Pancreas (tissue), 10 donors: Measurements from ENCODE around the gene BCAT1. TPM values are rescaled to one million over a fixed set of nuclear protein-coding genes. Genes with fewer than 3 reads are reported as not detected.
"Not testable (repeated sequence)": the region's sequence is repeated elsewhere in the genome, so short reads cannot be mapped to it uniquely, and the experiment has no call there.

ENCODE experiments used
- ATAC-seq, 4 donors: fragments of 200-7000 bp; cut with Tn5 transposase; one replicate each; pipeline versions ENCODE4 v1.8.0 to v1.9.1; 2020; ENCODE audit warnings: mild to moderate bottlenecking in 4 of 4, moderate library complexity in 4 of 4
- DNase-seq, 6 donors: peaks; one replicate each; pipeline ENCODE4 v3.0.0-alpha.2; 2020
- FAIRE-seq: peaks from 2 replicates; lab custom pipeline; 2012; peaks lifted over from hg19 to GRCh38; lab: Jason Lieb, UNC
- H3K27ac ChIP-seq, 4 donors: fragments of 200-600 bp; sonication (generic); 1 replicate in 3 of 4; 2 replicates in 1 of 4; pipeline versions ENCODE4 v1.5.0 to v1.8.0; 2020
- H3K27me3 ChIP-seq, 4 donors: fragments of 200-600 bp; one replicate each; pipeline ENCODE4 v1.8.0; 2021
- H3K36me3 ChIP-seq, 3 donors: fragments of 200-600 bp; sonication (generic) in 1 of 3; one replicate each; pipeline versions ENCODE4 v1.5.0 to v1.8.0; 2020 to 2021
- H3K4me1 ChIP-seq, 3 donors: fragments of 200-600 bp; one replicate each; pipeline ENCODE4 v1.8.0; 2021
- H3K4me3 ChIP-seq, 4 donors: fragments of 200-600 bp; sonication (generic) in 2 of 4; one replicate each; pipeline versions ENCODE4 v1.5.0 to v1.8.0; 2020 to 2021
- H3K9me3 ChIP-seq, 4 donors: fragments of 200-600 bp; one replicate each; pipeline ENCODE4 v1.8.0; 2021
- CTCF ChIP-seq, 4 donors: fragments of 200-600 bp; sonication (generic) in 3 of 4; IDR thresholded peaks; one replicate each; pipeline versions ENCODE4 v1.5.0 to v1.8.0; 2021; ENCODE audit warnings: antibody characterized with exemption in 4 of 4
- WGBS, 2 donors: extraction: QIAGEN DNeasy Blood & Tissue Kit; methylation state at CpG; one replicate each; pipeline ENCODE4 v1.1.7; 2013; 5-methylcytosine and 5-hydroxymethylcytosine counted together
- intact Hi-C, 3 donors: fragments of 100-400 bp; cut with DNase I; formaldehyde crosslinking; loops; one replicate each; pipeline versions ENCODE4 v1.11.1 to v1.14.2; 2022
- polyA plus RNA-seq, 2 donors: library from polyadenylated mRNA; stranded (reverse); fragments of 200-250 nt; gene quantifications; one replicate each; pipeline ENCODE4 v1.2.3, GENCODE V29; 2013
- total RNA-seq, 6 donors: library from RNA; stranded (reverse); fragmentation: NEBNext Ultra II Directional in 4 of 6; extraction: Animal tissue kit (Norgen Biotek cat#: 25700) in 4 of 6; gene quantifications; one replicate each; pipeline versions ENCODE4 v1.2.1 to v1.2.4, GENCODE V29; 2021 to 2023
- donor health status: healthy with polysubstance abuse.
- donor health status: DM: no; HTN: no; CAD: no; lungs with moderate emphysema.
- donor health status: DM: no; HTN: no; CAD: no.
- donor health status: control.
- donor health status: control.
- donor health status: Bipolar disorder and iron deficiency.
- donor health status: DM: yes; HTN: yes; CAD: no.
- donor health status: DM: no; HTN: no; CAD: no.
- donor health status: DM: no; HTN: no; CAD: no.
- donor health status: DM: yes; HTN: yes; CAD: no.

Gene BCAT1
- total and polyA plus RNA-seq, 8 donors, result 7.6 to 121 (median 67.7) TPM

GRCh38 chr12:24943947-24944600 is 4.8 kb downstream of the BCAT1 start:
- intact Hi-C loops, result no loop called here
- Histone ChIP-seq H3K9me3 (no peaks in the 10 kb centered on the region), H3K27me3 (no peaks in the 10 kb centered on the region), H3K4me3 (no peak overlapping the region), H3K36me3 (no peaks in the 10 kb centered on the region), H3K27ac (peak overlapping the region in 2 of 4 donors; percentile 30 to 85), H3K4me1 (peaks cover 14 to 21% (median 19%) of the 10 kb centered on the region in 3 donors)
- 35 to 42% methylated on average over 6 of the region's 6 CpGs for WGBS, 2 donors
- DNase-seq (no peak), ATAC-seq (peak in 1 of 4 donors; percentile 35), FAIRE-seq (no peak)
- no peak for TF ChIP-seq CTCF (IDR thresholded peaks at IDR 0.05)

GRCh38 chr12:24940157-24940556 is 8.7 kb downstream of the BCAT1 start:
- Histone ChIP-seq H3K4me1 (peaks cover 17 to 25% (median 23%) of the 10 kb centered on the region in 3 donors), H3K36me3 (no peaks in the 10 kb centered on the region), H3K27me3 (no peaks in the 10 kb centered on the region), H3K27ac (no peak overlapping the region), H3K4me3 (no peak overlapping the region), H3K9me3 (no peaks in the 10 kb centered on the region)
- intact Hi-C loops, result no loop called here
- 15 to 18% methylated on average over 2 of the region's 2 CpGs for WGBS, 2 donors
- DNase-seq (no peak), ATAC-seq (peak in 1 of 4 donors; percentile 39), FAIRE-seq (no peak)
- no peak for TF ChIP-seq CTCF (IDR thresholded peaks at IDR 0.05)

- intact Hi-C loops, H3K9me3 ChIP-seq, FAIRE-seq, H3K4me3 ChIP-seq, H3K27ac ChIP-seq, H3K27me3 ChIP-seq, DNase-seq, H3K36me3 ChIP-seq, ATAC-seq: not testable (repeated sequence)
- H3K4me1 ChIP-seq, result peaks cover 17 to 24% (median 19%) of the 10 kb centered on the region in 3 donors
- 86 to 93% methylated on average over 6 of the region's 6 CpGs for WGBS, 2 donors
Measured at GRCh38 chr12:24939551-24939950, 9.3 kb downstream of the BCAT1 start.

GRCh38 chr12:24938341-24938740 is 10.6 kb downstream of the BCAT1 start:
- ATAC-seq (no peak), FAIRE-seq (no peak), DNase-seq (no peak)
- intact Hi-C loops, result no loop called here
- peaks cover 14 to 24% (median 17%) of the 10 kb centered on the region in 3 donors for H3K4me1 ChIP-seq
- H3K36me3 ChIP-seq, result no peaks in the 10 kb centered on the region
- TF ChIP-seq CTCF (IDR thresholded peaks at IDR 0.05), result no peak
- no peak overlapping the region for H3K27ac ChIP-seq
- no peaks in the 10 kb centered on the region for H3K9me3 ChIP-seq
- no peaks in the 10 kb centered on the region for H3K27me3 ChIP-seq
- 57 to 60% methylated on average over 3 of the region's 3 CpGs for WGBS, 2 donors
- no peak overlapping the region for H3K4me3 ChIP-seq

GRCh38 chr12:24937553-24938244 is 11.2 kb downstream of the BCAT1 start:
- intact Hi-C loops, result no loop called here
- WGBS, 2 donors, result 43 to 71% methylated on average over 2 of the region's 2 CpGs
- Histone ChIP-seq H3K36me3 (no peaks in the 10 kb centered on the region), H3K9me3 (no peaks in the 10 kb centered on the region), H3K27ac (no peak overlapping the region), H3K27me3 (no peaks in the 10 kb centered on the region), H3K4me3 (no peak overlapping the region), H3K4me1 (peaks cover 14 to 24% (median 17%) of the 10 kb centered on the region in 3 donors)
- DNase-seq (no peak), ATAC-seq (peak in 2 of 4 donors; percentile 14 to 55), FAIRE-seq (no peak)
- no peak for TF ChIP-seq CTCF (IDR thresholded peaks at IDR 0.05)
